Measurements from ENCODE around the gene UNC5A. TPM values are rescaled to one million over a fixed set of nuclear protein-coding genes. Genes with fewer than 3 reads are reported as not detected.

The UNC5A gene
- total RNA-seq, 1 donor from 2014 or later = not detected

DNA sequence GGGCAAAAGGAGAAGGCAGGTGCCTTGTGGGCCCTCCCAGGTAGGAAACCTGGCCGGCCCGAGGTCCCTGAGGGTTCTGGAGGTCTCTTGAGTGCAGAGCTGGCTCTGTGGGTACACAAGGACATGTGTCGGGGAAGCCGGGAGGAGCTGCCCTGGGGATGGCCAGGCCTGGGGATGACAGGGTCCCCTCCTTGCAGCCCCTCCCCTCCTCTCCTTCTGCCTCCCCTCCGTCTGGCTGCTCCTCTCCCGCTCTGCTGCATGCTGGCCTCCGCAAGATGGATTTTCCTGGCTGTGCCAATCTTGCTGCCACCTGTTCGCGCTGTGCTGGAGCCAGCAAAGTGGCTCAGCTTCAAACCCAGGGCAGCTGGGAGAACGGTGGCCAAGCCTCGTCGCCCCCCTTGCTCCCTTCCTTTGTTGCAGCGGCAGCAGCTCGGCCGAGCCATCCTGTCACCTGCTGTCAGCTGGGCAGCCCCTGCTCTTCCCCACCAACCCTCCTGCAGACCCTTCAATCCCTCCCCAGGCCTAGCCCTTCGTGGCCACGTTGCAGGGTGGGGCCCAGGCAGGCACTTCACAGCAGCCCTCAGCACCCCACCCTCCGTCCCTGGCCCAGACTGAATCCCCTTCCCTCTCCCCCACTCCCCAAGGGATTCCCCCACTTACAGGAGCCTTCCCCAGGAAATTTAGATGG, 17.6 kb upstream of the UNC5A start:
- Mint-ChIP-seq H3K4me3 (ENCODE audit: unreplicated experiment) (no peak overlapping the region), H3K27me3 (ENCODE audit: unreplicated experiment) (peaks cover 21% of the 10 kb centered on the region)

DNA sequence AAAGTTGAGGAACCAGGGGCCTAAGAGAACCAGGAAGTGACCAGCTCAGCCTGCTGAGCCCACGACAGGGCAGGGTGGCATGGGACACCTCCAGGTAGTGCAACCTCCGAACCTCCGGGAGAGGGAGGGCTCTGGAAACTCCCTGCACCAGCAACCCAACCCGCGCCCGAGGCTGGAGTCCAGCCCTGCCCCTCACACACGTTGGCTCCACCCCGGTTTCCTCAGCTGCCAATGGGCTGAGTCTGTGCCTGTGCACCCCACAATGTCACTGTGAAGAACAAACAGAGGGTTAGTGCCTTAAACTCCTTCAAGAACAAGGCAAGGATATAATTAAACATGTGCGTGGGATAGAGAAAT, 17.0 kb upstream of the UNC5A start:
- H3K27me3 Mint-ChIP-seq (ENCODE audit: unreplicated experiment) = peaks cover 18% of the 10 kb centered on the region

More for the DNA sequence above, 17.6 kb upstream of the UNC5A start:
- TF ChIP-seq, protein P1, sequence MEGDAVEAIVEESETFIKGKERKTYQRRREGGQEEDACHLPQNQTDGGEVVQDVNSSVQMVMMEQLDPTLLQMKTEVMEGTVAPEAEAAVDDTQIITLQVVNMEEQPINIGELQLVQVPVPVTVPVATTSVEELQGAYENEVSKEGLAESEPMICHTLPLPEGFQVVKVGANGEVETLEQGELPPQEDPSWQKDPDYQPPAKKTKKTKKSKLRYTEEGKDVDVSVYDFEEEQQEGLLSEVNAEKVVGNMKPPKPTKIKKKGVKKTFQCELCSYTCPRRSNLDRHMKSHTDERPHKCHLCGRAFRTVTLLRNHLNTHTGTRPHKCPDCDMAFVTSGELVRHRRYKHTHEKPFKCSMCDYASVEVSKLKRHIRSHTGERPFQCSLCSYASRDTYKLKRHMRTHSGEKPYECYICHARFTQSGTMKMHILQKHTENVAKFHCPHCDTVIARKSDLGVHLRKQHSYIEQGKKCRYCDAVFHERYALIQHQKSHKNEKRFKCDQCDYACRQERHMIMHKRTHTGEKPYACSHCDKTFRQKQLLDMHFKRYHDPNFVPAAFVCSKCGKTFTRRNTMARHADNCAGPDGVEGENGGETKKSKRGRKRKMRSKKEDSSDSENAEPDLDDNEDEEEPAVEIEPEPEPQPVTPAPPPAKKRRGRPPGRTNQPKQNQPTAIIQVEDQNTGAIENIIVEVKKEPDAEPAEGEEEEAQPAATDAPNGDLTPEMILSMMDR (IDR thresholded peaks at IDR 0.05; ENCODE audit: unreplicated experiment) = no peak
- Mint-ChIP-seq H3K27ac (ENCODE audit: unreplicated experiment) (no peak overlapping the region), H3K9me3 (ENCODE audit: unreplicated experiment) (no peaks in the 10 kb centered on the region), H3K36me3 (ENCODE audit: low read depth, unreplicated experiment) (no peaks in the 10 kb centered on the region), H3K4me1 (ENCODE audit: unreplicated experiment) (no peaks in the 10 kb centered on the region)
- no peak for DNase-seq (ENCODE audit: low spot score)

DNA sequence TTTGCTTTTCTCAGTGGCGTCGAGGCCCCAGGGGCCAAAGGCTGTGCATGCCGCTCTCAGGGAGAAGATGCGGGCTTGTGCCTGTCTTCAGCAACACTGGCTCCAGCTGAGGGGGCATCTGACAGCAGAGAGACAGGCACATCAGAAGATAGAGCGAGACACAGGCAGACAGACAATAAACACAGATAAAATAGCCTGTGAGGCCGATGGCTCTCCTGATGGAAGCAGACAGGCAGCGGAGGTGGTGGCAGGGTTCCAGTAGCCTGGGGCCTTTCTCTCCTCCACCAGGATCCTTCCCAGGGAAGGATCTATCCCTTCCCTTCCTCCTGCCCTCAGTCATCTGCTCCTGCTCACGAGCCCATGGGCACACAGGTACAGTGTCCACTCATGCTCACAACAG, 16.6 kb upstream of the UNC5A start:
- no peaks in the 10 kb centered on the region for H3K4me1 Mint-ChIP-seq (ENCODE audit: unreplicated experiment)
- H3K27me3 Mint-ChIP-seq (ENCODE audit: unreplicated experiment) = peaks cover 17% of the 10 kb centered on the region
- no peaks in the 10 kb centered on the region for H3K9me3 Mint-ChIP-seq (ENCODE audit: unreplicated experiment)

More for the DNA sequence above, 17.0 kb upstream of the UNC5A start:
- no peaks in the 10 kb centered on the region for H3K9me3 Mint-ChIP-seq (ENCODE audit: unreplicated experiment)
- H3K4me1 Mint-ChIP-seq (ENCODE audit: unreplicated experiment) = no peaks in the 10 kb centered on the region
- H3K36me3 Mint-ChIP-seq (ENCODE audit: low read depth, unreplicated experiment) = no peaks in the 10 kb centered on the region
- no peak overlapping the region for H3K27ac Mint-ChIP-seq (ENCODE audit: unreplicated experiment)
- H3K4me3 Mint-ChIP-seq (ENCODE audit: unreplicated experiment) = no peak overlapping the region
- no peak for DNase-seq (ENCODE audit: low spot score)
- TF ChIP-seq, protein P1 (IDR thresholded peaks at IDR 0.05; ENCODE audit: unreplicated experiment) = no peak

DNA sequence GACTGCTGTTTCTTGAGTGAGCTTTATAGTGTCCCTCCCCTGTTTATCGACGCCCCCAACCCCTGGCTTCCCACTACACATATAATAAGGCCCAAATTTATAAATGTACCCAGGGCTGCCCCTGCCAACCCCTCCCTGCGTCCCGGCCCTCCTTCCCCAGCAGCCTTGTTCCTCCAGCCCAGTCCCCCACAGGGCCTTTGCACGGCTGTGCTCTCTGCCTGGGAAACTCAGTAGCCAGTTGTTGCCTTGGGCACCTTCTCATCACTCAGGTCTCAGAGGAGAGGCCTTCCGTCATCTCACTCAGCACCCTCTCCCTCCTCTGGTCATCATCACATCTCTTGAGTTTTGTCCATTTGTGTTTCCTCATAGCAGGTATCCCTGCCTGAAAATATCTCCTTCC, 15.8 kb upstream of the UNC5A start:
- Mint-ChIP-seq H3K27ac (ENCODE audit: unreplicated experiment) (no peak overlapping the region), H3K27me3 (ENCODE audit: unreplicated experiment) (peaks cover 14% of the 10 kb centered on the region), H3K4me3 (ENCODE audit: unreplicated experiment) (no peak overlapping the region), H3K36me3 (ENCODE audit: low read depth, unreplicated experiment) (no peaks in the 10 kb centered on the region), H3K4me1 (ENCODE audit: unreplicated experiment) (no peaks in the 10 kb centered on the region), H3K9me3 (ENCODE audit: unreplicated experiment) (no peaks in the 10 kb centered on the region)
- DNase-seq (ENCODE audit: low spot score) = no peak
- TF ChIP-seq, protein P1 (IDR thresholded peaks at IDR 0.05; ENCODE audit: unreplicated experiment) = no peak

More for the DNA sequence above, 16.6 kb upstream of the UNC5A start:
- TF ChIP-seq, protein P1 (IDR thresholded peaks at IDR 0.05; ENCODE audit: unreplicated experiment) = no peak
- H3K27ac Mint-ChIP-seq (ENCODE audit: unreplicated experiment) = no peak overlapping the region
- no peak for DNase-seq (ENCODE audit: low spot score)
- no peak overlapping the region for H3K4me3 Mint-ChIP-seq (ENCODE audit: unreplicated experiment)
- no peaks in the 10 kb centered on the region for H3K36me3 Mint-ChIP-seq (ENCODE audit: low read depth, unreplicated experiment)

DNA sequence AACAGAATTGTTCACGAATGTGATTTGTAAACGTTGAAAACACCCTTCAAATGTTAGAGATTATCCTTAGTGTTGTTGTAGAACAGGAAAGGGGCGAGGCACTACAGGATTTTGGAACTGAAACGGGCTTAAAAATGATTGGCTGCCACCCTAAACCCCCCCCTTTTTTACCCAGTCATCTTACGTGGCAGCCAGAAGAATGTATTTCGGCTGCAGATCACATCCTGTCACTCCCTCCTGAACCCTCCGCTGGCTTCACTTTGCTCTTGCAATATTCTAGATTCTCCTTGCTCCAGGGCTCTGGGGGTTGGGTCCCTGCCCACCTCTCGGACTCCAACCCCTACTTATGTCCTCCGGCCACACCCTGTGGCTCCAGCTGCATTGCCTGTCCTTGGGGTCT, 13.9 kb upstream of the UNC5A start:
- no peaks in the 10 kb centered on the region for H3K9me3 Mint-ChIP-seq (ENCODE audit: unreplicated experiment)

More for the DNA sequence above, 13.9 kb upstream of the UNC5A start:
- DNase-seq (ENCODE audit: low spot score) = no peak
- Mint-ChIP-seq H3K36me3 (ENCODE audit: low read depth, unreplicated experiment) (no peaks in the 10 kb centered on the region), H3K27me3 (ENCODE audit: unreplicated experiment) (peaks cover 10% of the 10 kb centered on the region), H3K4me3 (ENCODE audit: unreplicated experiment) (no peak overlapping the region), H3K27ac (ENCODE audit: unreplicated experiment) (no peak overlapping the region), H3K4me1 (ENCODE audit: unreplicated experiment) (no peaks in the 10 kb centered on the region)
- TF ChIP-seq, protein P1 (IDR thresholded peaks at IDR 0.05; ENCODE audit: unreplicated experiment) = no peak

Measured in endothelial cell (in vitro differentiated cells).